HUES6 (cell line): ENCODE measurements around the gene COL25A1.

ENCODE experiments used
- H3K27ac ChIP-seq: 2 replicates; pipeline ENCODE4 v1.7.0; 2013; ENCODE audit warnings: low read depth, mild to moderate bottlenecking, low read length, inconsistent platforms
- H3K27me3 ChIP-seq: 2 replicates; pipeline ENCODE4 v1.6.1; 2013; ENCODE audit warnings: low read length; ENCODE audit not compliant: control insufficient read depth, insufficient read depth
- H3K36me3 ChIP-seq: 2 replicates; pipeline ENCODE4 v1.6.1; 2013; ENCODE audit warnings: low read length; ENCODE audit not compliant: control insufficient read depth, insufficient read depth
- H3K4me1 ChIP-seq: 2 replicates; pipeline ENCODE4 v1.6.1; 2013; ENCODE audit warnings: low read length; ENCODE audit not compliant: control insufficient read depth, insufficient read depth
- H3K4me3 ChIP-seq: 2 replicates; pipeline ENCODE4 v1.5.1; 2013; ENCODE audit warnings: low read depth, low read length
- H3K9ac ChIP-seq: one replicate; pipeline ENCODE4 v1.6.1; 2013; ENCODE audit warnings: mild to moderate bottlenecking, low read length
- H3K9me3 ChIP-seq: 2 replicates; pipeline ENCODE4 v1.6.1; 2013; ENCODE audit warnings: low read depth, low read length; ENCODE audit not compliant: control insufficient read depth, insufficient read depth

The COL25A1 gene

GRCh38 chr4:108891896-108892590, 410.4 kb downstream of the COL25A1 start:
- Histone ChIP-seq H3K9ac (no peak overlapping the region), H3K27me3 (no peaks in the 10 kb centered on the region), H3K27ac (no peak overlapping the region), H3K4me3 (no peak overlapping the region), H3K9me3 (no peaks in the 10 kb centered on the region), H3K4me1 (peaks cover 19% of the 10 kb centered on the region), H3K36me3 (no peaks in the 10 kb centered on the region)

DNA sequence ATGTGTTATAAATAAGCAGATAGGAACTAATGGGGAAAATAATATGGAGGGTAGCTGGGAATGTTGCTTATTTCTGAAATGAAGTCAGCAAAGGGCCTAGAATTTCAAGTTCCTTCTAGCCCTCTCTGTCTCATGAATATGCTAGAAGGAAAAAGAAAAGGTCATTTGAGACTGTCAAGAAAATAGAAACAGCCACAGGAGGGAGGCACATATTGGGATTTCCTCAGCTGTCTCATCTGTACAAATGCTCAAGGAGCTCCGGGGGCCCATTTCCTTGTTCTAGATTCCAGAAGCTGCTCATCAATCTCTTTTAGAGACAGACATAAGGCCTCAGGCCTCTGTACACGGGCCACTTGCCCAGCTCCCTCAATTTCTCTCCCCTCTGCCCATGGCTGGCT, 412.0 kb downstream of the COL25A1 start:
- Histone ChIP-seq H3K4me3 (no peak overlapping the region), H3K9me3 (no peaks in the 10 kb centered on the region), H3K27ac (no peak overlapping the region), H3K36me3 (no peaks in the 10 kb centered on the region), H3K4me1 (peaks cover 19% of the 10 kb centered on the region), H3K9ac (no peak overlapping the region), H3K27me3 (no peaks in the 10 kb centered on the region)

DNA sequence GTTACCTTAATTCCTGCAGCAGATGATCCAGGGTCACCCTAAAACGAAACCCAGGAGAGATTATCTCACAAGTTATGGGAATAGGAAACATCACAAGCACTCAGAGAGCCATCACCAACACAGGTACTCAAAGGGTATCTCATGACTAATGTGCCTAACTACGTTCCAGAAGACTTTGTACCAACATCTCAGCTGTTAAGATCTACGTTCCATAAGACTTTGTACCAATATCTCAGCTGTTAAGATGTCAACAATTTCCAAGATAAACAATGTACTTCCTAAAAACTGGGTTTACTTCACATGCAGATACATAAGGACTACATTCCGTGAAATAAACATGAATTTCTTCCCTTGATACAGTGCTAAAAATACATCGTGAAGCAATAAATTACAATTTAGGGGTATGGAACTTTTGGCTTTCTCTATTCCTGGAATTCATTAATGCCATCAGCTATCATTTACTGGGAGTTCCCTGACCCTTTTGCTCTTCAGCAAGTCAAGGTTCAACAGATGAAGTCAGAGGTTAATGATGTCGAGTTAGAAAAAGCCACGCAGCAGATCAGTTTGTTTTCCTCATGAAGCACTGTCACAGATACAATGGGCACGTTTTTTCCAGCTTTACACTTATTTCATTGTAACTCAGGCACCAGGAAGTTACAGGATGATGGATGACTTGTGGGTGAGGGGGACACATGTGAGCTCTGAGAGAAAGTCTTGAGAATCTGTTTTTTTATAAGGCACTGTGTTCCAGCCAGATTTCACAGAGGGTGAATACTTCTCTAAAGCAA, 412.6 kb downstream of the COL25A1 start:
- Histone ChIP-seq H3K36me3 (no peaks in the 10 kb centered on the region), H3K27ac (no peak overlapping the region), H3K27me3 (no peaks in the 10 kb centered on the region), H3K4me1 (peaks cover 19% of the 10 kb centered on the region), H3K4me3 (no peak overlapping the region), H3K9ac (no peak overlapping the region), H3K9me3 (no peaks in the 10 kb centered on the region)

GRCh38 chr4:108888769-108889168, 413.7 kb downstream of the COL25A1 start:
- Histone ChIP-seq H3K4me1 (peaks cover 19% of the 10 kb centered on the region), H3K4me3 (no peak overlapping the region), H3K9ac (no peak overlapping the region), H3K9me3 (no peaks in the 10 kb centered on the region), H3K27ac (0 out of 2 replicates have a peak overlapping the region, but pooled peaks have one; percentile 1), H3K27me3 (no peaks in the 10 kb centered on the region), H3K36me3 (no peaks in the 10 kb centered on the region)

DNA sequence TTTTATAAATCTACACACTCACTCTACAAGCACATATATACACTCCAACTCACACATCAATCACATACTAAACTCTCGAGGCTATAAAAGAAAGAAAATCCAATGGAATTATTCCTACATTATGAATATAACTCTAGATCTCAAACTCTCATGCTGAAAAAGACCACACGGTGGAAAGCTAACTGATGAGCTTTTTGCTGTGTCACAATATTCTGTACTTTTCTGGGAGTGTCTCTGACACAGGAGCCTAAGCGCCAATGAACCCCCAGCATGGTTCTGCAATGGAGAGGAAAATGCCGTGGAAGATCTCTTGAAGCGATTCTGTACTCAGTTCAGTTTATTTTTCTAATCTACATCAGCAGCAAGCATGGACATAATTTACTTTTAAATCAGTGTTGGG, 415.4 kb downstream of the COL25A1 start:
- no peak overlapping the region for H3K9ac ChIP-seq
- no peaks in the 10 kb centered on the region for H3K27me3 ChIP-seq
- H3K4me3 ChIP-seq, result no peak overlapping the region
- H3K4me1 ChIP-seq, result peaks cover 21% of the 10 kb centered on the region
- no peak overlapping the region for H3K27ac ChIP-seq
- no peaks in the 10 kb centered on the region for H3K36me3 ChIP-seq
- no peaks in the 10 kb centered on the region for H3K9me3 ChIP-seq

GRCh38 chr4:108885211-108885610, 417.2 kb downstream of the COL25A1 start:
- Histone ChIP-seq H3K27me3 (no peaks in the 10 kb centered on the region), H3K27ac (no peak overlapping the region), H3K9ac (no peak overlapping the region), H3K36me3 (no peaks in the 10 kb centered on the region), H3K9me3 (no peaks in the 10 kb centered on the region), H3K4me1 (peaks cover 29% of the 10 kb centered on the region), H3K4me3 (no peak overlapping the region)

- Histone ChIP-seq H3K9me3 (no peaks in the 10 kb centered on the region), H3K9ac (no peak overlapping the region), H3K4me1 (peaks cover 23% of the 10 kb centered on the region), H3K4me3 (no peak overlapping the region), H3K27me3 (no peaks in the 10 kb centered on the region), H3K36me3 (no peaks in the 10 kb centered on the region), H3K27ac (no peak overlapping the region)
Observed at GRCh38 chr4:108884596-108884995, 417.9 kb downstream of the COL25A1 start.

GRCh38 chr4:108881986-108882385, 420.5 kb downstream of the COL25A1 start:
- H3K36me3 ChIP-seq, result no peaks in the 10 kb centered on the region
- H3K27me3 ChIP-seq, result no peaks in the 10 kb centered on the region
- peak overlapping the region; percentile 56; the same call in 1 of the 2 replicates for H3K27ac ChIP-seq
- H3K4me3 ChIP-seq, result no peak overlapping the region
- H3K9ac ChIP-seq, result no peak overlapping the region
- H3K4me1 ChIP-seq, result peaks cover 33% of the 10 kb centered on the region
- H3K9me3 ChIP-seq, result no peaks in the 10 kb centered on the region

DNA sequence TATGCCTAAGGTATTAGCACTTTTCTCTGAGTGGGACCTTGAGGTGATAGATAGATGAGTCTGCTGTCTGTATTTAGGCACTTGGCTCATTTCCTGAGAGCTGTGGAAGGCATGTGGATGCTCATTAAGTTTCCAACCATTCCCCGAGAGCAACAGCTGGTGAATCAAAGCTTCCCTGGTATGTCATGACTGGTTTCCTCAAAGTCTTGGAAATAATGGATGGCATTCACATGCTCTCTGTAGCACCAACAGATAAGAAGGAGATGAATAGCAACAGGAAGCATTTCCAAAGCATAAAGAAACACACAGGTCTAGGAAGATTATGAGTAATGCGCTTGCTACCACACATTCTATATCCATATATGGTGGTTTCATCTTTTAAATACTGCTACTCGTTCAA, 421.3 kb downstream of the COL25A1 start:
- H3K9me3 ChIP-seq, result no peaks in the 10 kb centered on the region
- H3K27ac ChIP-seq, result no peak overlapping the region
- no peaks in the 10 kb centered on the region for H3K27me3 ChIP-seq

GRCh38 chr4:108878806-108879205, 423.7 kb downstream of the COL25A1 start:
- H3K9me3 ChIP-seq, result no peaks in the 10 kb centered on the region
- H3K27me3 ChIP-seq, result no peaks in the 10 kb centered on the region
- no peak overlapping the region for H3K4me3 ChIP-seq
- no peaks in the 10 kb centered on the region for H3K36me3 ChIP-seq
- H3K27ac ChIP-seq, result peak overlapping the region; percentile 7
- peaks cover 46% of the 10 kb centered on the region for H3K4me1 ChIP-seq
- H3K9ac ChIP-seq, result no peak overlapping the region

More for the DNA sequence above, 421.3 kb downstream of the COL25A1 start:
- Histone ChIP-seq H3K4me1 (peaks cover 36% of the 10 kb centered on the region), H3K9ac (no peak overlapping the region), H3K4me3 (no peak overlapping the region), H3K36me3 (no peaks in the 10 kb centered on the region)

DNA sequence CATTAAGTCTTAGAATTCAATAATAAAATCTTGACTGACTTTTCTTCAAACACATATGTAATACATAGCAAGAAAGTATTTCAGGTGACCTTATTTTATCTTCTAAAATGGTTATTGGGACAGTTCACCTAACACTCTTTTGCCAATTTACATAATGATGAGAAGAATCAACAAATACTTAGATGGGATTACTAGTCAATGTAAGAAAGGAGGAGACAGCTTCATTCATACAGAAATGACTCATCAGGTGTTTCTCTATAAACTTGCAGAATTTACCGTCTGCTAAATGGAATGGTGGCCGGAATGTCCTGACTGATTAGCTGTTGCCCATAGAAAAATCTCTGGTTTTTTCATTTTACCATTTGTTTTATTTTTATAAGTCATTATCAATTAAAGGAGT, 424.6 kb downstream of the COL25A1 start:
- H3K9me3 ChIP-seq, result no peaks in the 10 kb centered on the region
- H3K36me3 ChIP-seq, result no peaks in the 10 kb centered on the region
- no peak overlapping the region for H3K9ac ChIP-seq
- no peaks in the 10 kb centered on the region for H3K27me3 ChIP-seq
- H3K27ac ChIP-seq, result no peak overlapping the region
- 0 out of 2 replicates have a peak overlapping the region, but pooled peaks have one; percentile 14 for H3K4me3 ChIP-seq
- H3K4me1 ChIP-seq, result peaks cover 46% of the 10 kb centered on the region
